ENCODE results near the gene MON2. TPM values are rescaled to one million over a fixed set of nuclear protein-coding genes. Genes with fewer than 3 reads are reported as not detected.

The MON2 gene
- total and polyA plus RNA-seq, 4 donors, result 11.9 to 175 (median 33.3) TPM

DNA sequence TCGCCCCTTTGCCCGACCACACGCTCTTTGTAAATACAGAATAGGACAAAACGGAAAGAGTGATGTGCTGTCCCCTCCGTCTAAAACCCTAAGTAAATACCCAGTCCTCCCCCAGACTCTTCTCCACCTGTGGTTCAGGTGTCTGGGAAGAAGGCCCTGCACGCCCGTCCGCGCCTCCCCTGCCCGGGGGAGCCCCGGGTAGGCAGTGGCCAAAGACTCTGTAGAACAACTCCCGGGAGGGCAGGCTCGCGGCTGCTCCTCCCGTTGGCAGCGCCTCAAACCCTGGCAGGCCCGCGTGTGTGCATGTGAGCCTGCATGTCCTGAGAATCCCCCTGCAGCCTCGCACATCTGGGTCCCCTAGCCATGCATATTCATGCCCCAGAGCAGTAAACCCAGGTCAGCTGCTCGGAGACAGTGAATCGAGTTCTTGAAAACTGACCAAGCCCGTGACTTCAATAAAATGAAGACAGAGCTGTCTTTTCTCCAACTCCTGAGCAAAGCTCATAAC, 165.8 kb downstream of the MON2 start:
- Histone ChIP-seq H3K27me3 (ENCODE audit: control insufficient read depth in 3 of 3, insufficient read depth in 3 of 3, low read length in 2 of 3) (peaks cover 0 to 40% (median 8%) of the 10 kb centered on the region in 3 donors), H3K9me3 (ENCODE audit: control insufficient read depth in 4 of 4, insufficient read depth in 3 of 4, low read length in 3 of 4) (peaks cover 0 to 2% (median 0%) of the 10 kb centered on the region in 4 donors), H3K9ac (ENCODE audit: insufficient read depth in 1 of 2, low read length in 2 of 2) (peak overlapping the region in 1 of 2 donors; percentile 20), H3K4me3 (peak overlapping the region; percentile 38), H3K4me1 (ENCODE audit: control insufficient read depth in 5 of 5, insufficient read depth in 5 of 5, low read length in 5 of 5) (peaks cover 0 to 8% (median 0%) of the 10 kb centered on the region in 5 donors), H3K36me3 (ENCODE audit: control insufficient read depth in 4 of 4, insufficient read depth in 4 of 4, low read length in 4 of 4) (no peaks in the 10 kb centered on the region), H3K27ac (ENCODE audit: low read depth in 1 of 2, low read length in 1 of 2) (peak overlapping the region; percentile 21 to 56)
- 8% methylated on average over 22 of the region's 22 CpGs for WGBS, 2 donors
- TF ChIP-seq, protein P1, sequence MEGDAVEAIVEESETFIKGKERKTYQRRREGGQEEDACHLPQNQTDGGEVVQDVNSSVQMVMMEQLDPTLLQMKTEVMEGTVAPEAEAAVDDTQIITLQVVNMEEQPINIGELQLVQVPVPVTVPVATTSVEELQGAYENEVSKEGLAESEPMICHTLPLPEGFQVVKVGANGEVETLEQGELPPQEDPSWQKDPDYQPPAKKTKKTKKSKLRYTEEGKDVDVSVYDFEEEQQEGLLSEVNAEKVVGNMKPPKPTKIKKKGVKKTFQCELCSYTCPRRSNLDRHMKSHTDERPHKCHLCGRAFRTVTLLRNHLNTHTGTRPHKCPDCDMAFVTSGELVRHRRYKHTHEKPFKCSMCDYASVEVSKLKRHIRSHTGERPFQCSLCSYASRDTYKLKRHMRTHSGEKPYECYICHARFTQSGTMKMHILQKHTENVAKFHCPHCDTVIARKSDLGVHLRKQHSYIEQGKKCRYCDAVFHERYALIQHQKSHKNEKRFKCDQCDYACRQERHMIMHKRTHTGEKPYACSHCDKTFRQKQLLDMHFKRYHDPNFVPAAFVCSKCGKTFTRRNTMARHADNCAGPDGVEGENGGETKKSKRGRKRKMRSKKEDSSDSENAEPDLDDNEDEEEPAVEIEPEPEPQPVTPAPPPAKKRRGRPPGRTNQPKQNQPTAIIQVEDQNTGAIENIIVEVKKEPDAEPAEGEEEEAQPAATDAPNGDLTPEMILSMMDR (IDR thresholded peaks at IDR 0.05; ENCODE audit: control extremely low read depth, extremely low read depth), result no peak
- DNase-seq (peak; percentile 52 to 67 (median 54)), ATAC-seq (ENCODE audit: insufficient read depth, low FRiP score) (peak; percentile 38)

DNA sequence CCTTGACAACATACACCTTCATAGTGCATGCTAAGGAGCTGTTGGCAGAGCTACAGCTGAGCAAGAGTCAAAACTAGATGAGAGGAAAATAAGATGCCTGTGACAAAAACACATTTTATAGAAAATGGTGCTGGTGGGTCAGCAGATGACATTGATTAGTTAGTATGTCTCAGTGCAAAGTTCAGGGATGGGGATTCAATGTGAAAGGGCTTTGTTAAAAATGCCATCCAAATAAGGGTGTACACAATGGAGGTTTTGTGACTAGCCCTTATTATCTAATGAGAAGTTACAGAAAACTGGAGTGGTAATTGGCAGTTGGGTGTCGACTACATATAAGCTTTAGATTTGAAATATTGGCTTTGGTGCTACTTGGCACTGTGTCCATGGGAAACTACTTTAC, 169.0 kb downstream of the MON2 start:
- Histone ChIP-seq H3K27ac (ENCODE audit: low read depth in 1 of 2, low read length in 1 of 2) (no peak overlapping the region), H3K9me3 (ENCODE audit: control insufficient read depth in 4 of 4, insufficient read depth in 3 of 4, low read length in 3 of 4) (peaks cover 0 to 2% (median 0%) of the 10 kb centered on the region in 4 donors), H3K4me3 (no peak overlapping the region), H3K27me3 (ENCODE audit: control insufficient read depth in 3 of 3, insufficient read depth in 3 of 3, low read length in 2 of 3) (peaks cover 0 to 26% (median 0%) of the 10 kb centered on the region in 3 donors), H3K36me3 (ENCODE audit: control insufficient read depth in 4 of 4, insufficient read depth in 4 of 4, low read length in 4 of 4) (no peaks in the 10 kb centered on the region), H3K9ac (ENCODE audit: insufficient read depth in 1 of 2, low read length in 2 of 2) (no peak overlapping the region), H3K4me1 (ENCODE audit: control insufficient read depth in 5 of 5, insufficient read depth in 5 of 5, low read length in 5 of 5) (peaks cover 0 to 8% (median 0%) of the 10 kb centered on the region in 5 donors)
- DNase-seq (no peak), ATAC-seq (ENCODE audit: insufficient read depth, low FRiP score) (no peak)
- TF ChIP-seq, protein P1 (IDR thresholded peaks at IDR 0.05; ENCODE audit: control extremely low read depth, extremely low read depth), result no peak
- WGBS, 2 donors, result 90 to 100% methylated on average over 1 of the region's 1 CpG

DNA sequence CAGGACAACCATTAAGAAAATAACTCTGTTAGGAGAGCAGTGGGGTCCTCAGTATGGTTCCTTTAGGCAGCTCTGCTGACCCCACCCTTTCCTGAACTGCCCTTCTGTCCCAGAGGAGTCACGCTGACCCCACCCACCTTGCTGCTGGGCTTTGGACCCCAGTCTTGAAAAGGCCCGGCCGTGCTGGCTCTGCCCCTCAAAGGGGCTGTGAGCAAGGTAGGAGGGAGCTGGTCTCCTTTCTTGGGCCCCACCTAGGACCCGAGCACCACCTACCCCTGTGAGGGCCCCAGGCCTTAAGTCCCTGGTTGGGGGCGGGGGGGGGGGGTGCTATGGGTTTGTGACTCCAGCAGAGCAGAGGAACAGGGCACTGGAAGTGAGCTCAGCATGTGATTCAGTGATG, 171.1 kb downstream of the MON2 start:
- Histone ChIP-seq H3K27ac (ENCODE audit: low read depth in 1 of 2, low read length in 1 of 2) (no peak overlapping the region), H3K4me3 (no peak overlapping the region), H3K9me3 (ENCODE audit: control insufficient read depth in 4 of 4, insufficient read depth in 3 of 4, low read length in 3 of 4) (peaks cover 0 to 2% (median 0%) of the 10 kb centered on the region in 4 donors), H3K9ac (ENCODE audit: insufficient read depth in 1 of 2, low read length in 2 of 2) (no peak overlapping the region), H3K4me1 (ENCODE audit: control insufficient read depth in 5 of 5, insufficient read depth in 5 of 5, low read length in 5 of 5) (peaks cover 0 to 2% (median 0%) of the 10 kb centered on the region in 5 donors), H3K36me3 (ENCODE audit: control insufficient read depth in 4 of 4, insufficient read depth in 4 of 4, low read length in 4 of 4) (no peaks in the 10 kb centered on the region), H3K27me3 (ENCODE audit: control insufficient read depth in 3 of 3, insufficient read depth in 3 of 3, low read length in 2 of 3) (peaks cover 0 to 13% (median 0%) of the 10 kb centered on the region in 3 donors)
- DNase-seq (no peak), ATAC-seq (ENCODE audit: insufficient read depth, low FRiP score) (no peak)
- TF ChIP-seq, protein P1 (IDR thresholded peaks at IDR 0.05; ENCODE audit: control extremely low read depth, extremely low read depth), result no peak
- WGBS, 2 donors, result 77 to 78% methylated on average over 5 of the region's 5 CpGs

Data from lung (tissue), 12 donors.